GM12874 (cell line): ENCODE results near the gene TECTA.

Experiments
- TF ChIP-seq, protein P1 (sequence below): IDR thresholded peaks from 2 replicates; pipeline ENCODE4 v1.5.1; 2011; ENCODE audit warnings: low read depth, mild to moderate bottlenecking, control low read depth, low read length, moderate library complexity; ENCODE audit not compliant: insufficient read depth

Gene TECTA

DNA sequence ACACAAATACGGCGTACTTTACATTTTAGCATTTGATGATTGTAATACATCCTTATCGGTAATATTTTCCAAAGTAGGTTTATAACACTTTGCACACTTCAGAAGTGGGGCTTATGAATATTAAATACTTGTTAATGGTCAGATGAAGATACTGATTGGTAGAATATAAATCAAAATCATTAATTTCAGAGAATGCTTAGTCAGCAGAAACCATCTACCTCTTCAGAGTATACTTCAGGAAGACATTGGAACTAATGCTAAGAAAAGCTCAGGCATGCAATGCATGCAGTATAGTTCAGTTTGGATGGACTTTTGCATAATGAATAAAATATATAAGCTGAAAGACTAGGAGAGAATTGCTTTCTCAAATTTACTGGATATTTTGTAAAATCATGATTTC lies 19.7 kb upstream of the TECTA start:
- TF ChIP-seq, protein P1, sequence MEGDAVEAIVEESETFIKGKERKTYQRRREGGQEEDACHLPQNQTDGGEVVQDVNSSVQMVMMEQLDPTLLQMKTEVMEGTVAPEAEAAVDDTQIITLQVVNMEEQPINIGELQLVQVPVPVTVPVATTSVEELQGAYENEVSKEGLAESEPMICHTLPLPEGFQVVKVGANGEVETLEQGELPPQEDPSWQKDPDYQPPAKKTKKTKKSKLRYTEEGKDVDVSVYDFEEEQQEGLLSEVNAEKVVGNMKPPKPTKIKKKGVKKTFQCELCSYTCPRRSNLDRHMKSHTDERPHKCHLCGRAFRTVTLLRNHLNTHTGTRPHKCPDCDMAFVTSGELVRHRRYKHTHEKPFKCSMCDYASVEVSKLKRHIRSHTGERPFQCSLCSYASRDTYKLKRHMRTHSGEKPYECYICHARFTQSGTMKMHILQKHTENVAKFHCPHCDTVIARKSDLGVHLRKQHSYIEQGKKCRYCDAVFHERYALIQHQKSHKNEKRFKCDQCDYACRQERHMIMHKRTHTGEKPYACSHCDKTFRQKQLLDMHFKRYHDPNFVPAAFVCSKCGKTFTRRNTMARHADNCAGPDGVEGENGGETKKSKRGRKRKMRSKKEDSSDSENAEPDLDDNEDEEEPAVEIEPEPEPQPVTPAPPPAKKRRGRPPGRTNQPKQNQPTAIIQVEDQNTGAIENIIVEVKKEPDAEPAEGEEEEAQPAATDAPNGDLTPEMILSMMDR = no peak

- TF ChIP-seq, protein P1 = no peak
These were observed 18.8 kb upstream of the TECTA start for GRCh38 chr11:121082219-121082618.

DNA sequence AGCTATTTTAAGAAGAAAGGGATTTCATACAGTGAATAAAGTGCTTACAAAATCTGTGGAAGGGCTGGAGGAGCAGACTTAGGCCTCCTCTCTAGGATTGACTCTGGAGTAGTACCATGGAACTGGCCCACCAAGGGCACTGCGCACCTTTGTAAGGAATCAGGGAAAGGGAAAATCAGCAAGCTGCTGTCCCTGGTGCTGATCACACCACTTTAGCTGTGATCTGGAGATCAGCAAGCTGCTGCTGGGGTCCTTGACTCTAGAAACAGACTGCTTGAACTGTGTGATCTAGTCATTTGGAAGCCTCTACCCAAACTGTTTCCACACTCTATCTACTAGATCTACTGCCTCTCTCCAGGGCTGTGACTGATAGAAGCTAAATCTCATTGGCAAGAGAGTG lies 18.4 kb upstream of the TECTA start:
- TF ChIP-seq, protein P1 = no peak

GRCh38 chr11:121086866-121087265 lies 14.2 kb upstream of the TECTA start:
- TF ChIP-seq, protein P1 = no peak

GRCh38 chr11:121089566-121089965 lies 11.5 kb upstream of the TECTA start:
- TF ChIP-seq, protein P1 = no peak

DNA sequence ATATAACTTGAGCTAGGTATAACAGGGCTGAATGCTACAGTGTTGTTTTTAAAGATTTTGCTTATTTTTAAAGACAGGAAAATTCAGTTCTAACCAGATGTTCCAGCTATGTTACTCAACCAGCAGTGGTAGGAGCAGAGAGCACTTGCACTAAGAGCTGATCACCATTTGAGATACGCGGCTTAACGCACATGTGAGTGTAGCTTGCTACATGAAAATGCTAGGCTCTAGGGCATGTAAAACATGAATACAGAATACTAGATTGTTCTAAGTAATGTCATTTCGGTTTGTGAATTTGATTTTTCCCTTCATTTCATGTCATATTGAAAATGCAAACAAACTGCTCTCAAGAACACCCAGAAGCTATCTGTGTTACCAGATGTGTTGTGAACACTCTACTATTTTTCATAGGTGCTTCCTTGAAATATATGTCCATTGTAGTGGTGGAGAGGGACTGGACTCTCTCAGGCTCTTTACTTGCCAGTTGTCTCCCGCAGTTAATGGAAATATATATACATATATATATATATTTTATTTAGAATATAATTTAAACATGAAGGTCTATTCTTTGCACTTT lies 10.8 kb upstream of the TECTA start:
- TF ChIP-seq, protein P1 = no peak

GRCh38 chr11:121091492-121092152 lies 9.4 kb upstream of the TECTA start:
- TF ChIP-seq, protein P1 = no peak

DNA sequence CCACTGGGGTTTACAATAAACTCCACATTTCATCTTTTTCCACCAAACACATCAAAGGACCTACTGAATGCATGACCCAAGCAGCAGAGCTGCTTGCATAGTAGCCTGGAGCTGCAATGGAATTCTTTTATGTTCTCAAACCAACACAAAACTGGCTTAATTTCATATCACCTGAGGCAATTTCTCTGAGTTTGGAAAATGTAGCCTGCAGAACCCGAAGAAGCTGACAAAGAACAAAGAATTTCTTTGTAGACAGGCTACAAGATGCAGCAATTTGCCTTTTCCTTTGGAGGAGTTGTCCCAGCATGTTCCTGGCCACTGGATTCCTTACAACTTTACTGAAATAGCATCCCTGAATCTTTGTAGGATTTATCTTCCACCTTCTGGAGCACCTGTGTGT lies 5.5 kb upstream of the TECTA start:
- TF ChIP-seq, protein P1 = no peak
